ENCODE results near the gene INPP4B.

- no peak for TF ChIP-seq CTCF (conservative IDR thresholded peaks at IDR 0.05; ENCODE audit: low read depth, low read length)
- no peak for TF ChIP-seq FOS (IDR thresholded peaks at IDR 0.05; ENCODE audit: low read depth, low read length)
- TF ChIP-seq MXI1 (IDR thresholded peaks at IDR 0.05; ENCODE audit: borderline replicate concordance, low read depth, low read length): no peak
- no peak for TF ChIP-seq POLR2A (IDR thresholded peaks at IDR 0.05; ENCODE audit: low read depth, low read length)
- no peak for TF ChIP-seq RAD21 (IDR thresholded peaks at IDR 0.05; ENCODE audit: low read length)
- TF ChIP-seq MAFK (IDR thresholded peaks at IDR 0.05; ENCODE audit: low read depth, low read length): no peak
- no peak for TF ChIP-seq RCOR1 (IDR thresholded peaks at IDR 0.05; ENCODE audit: insufficient replicate concordance, low read length)
- TF ChIP-seq USF2 (IDR thresholded peaks at IDR 0.05; ENCODE audit: low read depth, low read length): no peak
- TF ChIP-seq BHLHE40 (IDR thresholded peaks at IDR 0.05; ENCODE audit: low read depth, low read length): no peak
- no peak for TF ChIP-seq CHD1 (IDR thresholded peaks at IDR 0.05; ENCODE audit: low read depth, low read length)
- no peak for TF ChIP-seq RFX5 (IDR thresholded peaks at IDR 0.05; ENCODE audit: low read depth, low read length)
Measured at GRCh38 chr4:142278171-142278570, 567.9 kb downstream of the INPP4B start.
